ENCODE results near the gene TOM1L2. TPM values are rescaled to one million over a fixed set of nuclear protein-coding genes. Genes with fewer than 3 reads are reported as not detected.

Gene TOM1L2
- total RNA-seq, 1 experiment from 2014 or later: 35.5 TPM

GRCh38 chr17:17919169-17920107 is 52.8 kb downstream of the TOM1L2 start:
- Histone ChIP-seq H3K27me3 (replicated peaks; ENCODE audit: control insufficient read depth, insufficient read depth, low read length) (no peaks in the 10 kb centered on the region), H3K36me3 (ENCODE audit: control insufficient read depth, insufficient read depth, low read length) (no peaks in the 10 kb centered on the region), H3K4me1 (peaks cover 58% of the 10 kb centered on the region), H3K4me3 (ENCODE audit: low read depth, low read length) (no peak overlapping the region), H3K9me3 (no peaks in the 10 kb centered on the region)
- DNase-seq: peak; percentile 87 to 90
- POLR2A ChIA-PET: interaction anchor here (0.5 to 1.1 kb wide), 5 partner anchors 22 to 423 kb away, joined by 4 to 11 read pairs (median 9); partner anchors contain the start of genes DRC3, RASD1, SREBF1 and TOM1L2
- CTCF ChIA-PET: interaction anchor here (0.5 to 1.7 kb wide), 42 partner anchors 9 to 423 kb away, joined by 3 to 92 read pairs (median 4); partner anchors contain the start of genes DRC3, SREBF1 and TOM1L2
- no peak overlapping the region for H3K4me3 Mint-ChIP-seq (ENCODE audit: unreplicated experiment)
- H3K4me1 Mint-ChIP-seq (ENCODE audit: low read depth, unreplicated experiment): peaks cover 31% of the 10 kb centered on the region
- no peaks in the 10 kb centered on the region for H3K27me3 Mint-ChIP-seq (ENCODE audit: insufficient read depth, unreplicated experiment)
- peak; percentile 71 to 98 for TF ChIP-seq CTCF (IDR thresholded peaks at IDR 0.05; ENCODE audit: insufficient read depth in 1 of 2, low read depth in 1 of 2, low read length in 1 of 2, severe bottlenecking in 1 of 2, unreplicated experiment in 1 of 2)
- intact Hi-C loops (cut with micrococcal nuclease; ENCODE audit: unreplicated experiment): loop anchor here (1.0 to 5.0 kb wide), 6 partner anchors 28 to 114 kb away; partner anchors contain the start of genes DRC3 and TOM1L2
- peaks cover 20% of the 10 kb centered on the region for H3K36me3 Mint-ChIP-seq (ENCODE audit: insufficient read depth, unreplicated experiment)
- H3K9me3 Mint-ChIP-seq (ENCODE audit: unreplicated experiment): no peaks in the 10 kb centered on the region
- H3K27ac Mint-ChIP-seq (ENCODE audit: unreplicated experiment): peak overlapping the region; percentile 79
- BruUV-seq (replicated peaks): no TSS peak

- H3K27me3 Mint-ChIP-seq (ENCODE audit: insufficient read depth, unreplicated experiment): no peaks in the 10 kb centered on the region
- no TSS peak for BruUV-seq (replicated peaks)
- no peak overlapping the region for H3K4me3 Mint-ChIP-seq (ENCODE audit: unreplicated experiment)
- Histone ChIP-seq H3K4me3 (ENCODE audit: low read depth, low read length) (no peak overlapping the region), H3K27me3 (replicated peaks; ENCODE audit: control insufficient read depth, insufficient read depth, low read length) (no peaks in the 10 kb centered on the region), H3K9me3 (no peaks in the 10 kb centered on the region), H3K4me1 (peaks cover 54% of the 10 kb centered on the region), H3K36me3 (ENCODE audit: control insufficient read depth, insufficient read depth, low read length) (no peaks in the 10 kb centered on the region)
- no peak for TF ChIP-seq CTCF (IDR thresholded peaks at IDR 0.05; ENCODE audit: insufficient read depth in 1 of 2, low read depth in 1 of 2, low read length in 1 of 2, severe bottlenecking in 1 of 2, unreplicated experiment in 1 of 2)
- no peak for DNase-seq
- no peaks in the 10 kb centered on the region for H3K9me3 Mint-ChIP-seq (ENCODE audit: unreplicated experiment)
- intact Hi-C loops (cut with micrococcal nuclease; ENCODE audit: unreplicated experiment): loop anchor here (5.0 kb wide), 1 partner anchor 40 kb away; no protein-coding TSS in a partner anchor
- peaks cover 17% of the 10 kb centered on the region for H3K36me3 Mint-ChIP-seq (ENCODE audit: insufficient read depth, unreplicated experiment)
- peaks cover 32% of the 10 kb centered on the region for H3K4me1 Mint-ChIP-seq (ENCODE audit: low read depth, unreplicated experiment)
- ChIA-PET CTCF (interaction anchor here (1.1 to 1.4 kb wide), 2 partner anchors 55 to 116 kb away, joined by 3 to 4 read pairs; partner anchors contain the start of genes DRC3 and TOM1L2), POLR2A (no interaction called here)
- no peak overlapping the region for H3K27ac Mint-ChIP-seq (ENCODE audit: unreplicated experiment)
These were observed 54.8 kb downstream of the TOM1L2 start for GRCh38 chr17:17917394-17917793.

GRCh38 chr17:17915183-17915582 is 57.0 kb downstream of the TOM1L2 start:
- no peak for DNase-seq
- ChIA-PET POLR2A (no interaction called here), CTCF (interaction anchor here (0.9 kb wide), 1 partner anchor 27 kb away, joined by 3 read pairs; no protein-coding TSS in a partner anchor)
- Mint-ChIP-seq H3K4me3 (ENCODE audit: unreplicated experiment) (no peak overlapping the region), H3K36me3 (ENCODE audit: insufficient read depth, unreplicated experiment) (peaks cover 6% of the 10 kb centered on the region), H3K4me1 (ENCODE audit: low read depth, unreplicated experiment) (peaks cover 14% of the 10 kb centered on the region), H3K9me3 (ENCODE audit: unreplicated experiment) (no peaks in the 10 kb centered on the region), H3K27ac (ENCODE audit: unreplicated experiment) (no peak overlapping the region), H3K27me3 (ENCODE audit: insufficient read depth, unreplicated experiment) (no peaks in the 10 kb centered on the region)
- Histone ChIP-seq H3K4me3 (ENCODE audit: low read depth, low read length) (no peak overlapping the region), H3K4me1 (peaks cover 33% of the 10 kb centered on the region), H3K36me3 (ENCODE audit: control insufficient read depth, insufficient read depth, low read length) (no peaks in the 10 kb centered on the region), H3K27me3 (replicated peaks; ENCODE audit: control insufficient read depth, insufficient read depth, low read length) (no peaks in the 10 kb centered on the region), H3K9me3 (no peaks in the 10 kb centered on the region)
- intact Hi-C loops (cut with micrococcal nuclease; ENCODE audit: unreplicated experiment): loop anchor here (5.0 kb wide), 1 partner anchor 38 kb away; no protein-coding TSS in a partner anchor
- BruUV-seq (replicated peaks): no TSS peak
- no peak for TF ChIP-seq CTCF (IDR thresholded peaks at IDR 0.05; ENCODE audit: insufficient read depth in 1 of 2, low read depth in 1 of 2, low read length in 1 of 2, severe bottlenecking in 1 of 2, unreplicated experiment in 1 of 2)
